Coronary artery (tissue), 2 donors: Measurements from ENCODE around the gene SLC44A5.

Source experiments
- DNase-seq: peaks from one replicate; pipeline ENCODE4 v3.0.0-alpha.2; 2017; ENCODE audit warnings: low spot score
- H3K27ac ChIP-seq, 2 donors: fragments of 200-600 bp; sonication (generic); one replicate each; pipeline ENCODE4 v1.5.1; 2016 to 2019
- H3K4me3 ChIP-seq: fragments of 200-600 bp; sonication (generic); 2 replicates; pipeline ENCODE4 v1.5.1; 2016; ENCODE audit warnings: mild to moderate bottlenecking, moderate library complexity
- TF ChIP-seq, protein P1 (sequence below): fragments of 200-600 bp; sonication (generic); IDR thresholded peaks from one replicate; pipeline ENCODE4 v1.5.1; 2019; ENCODE audit warnings: antibody characterized with exemption

The SLC44A5 gene

GRCh38 chr1:75170011-75170410 is 440.9 kb downstream of the SLC44A5 start:
- TF ChIP-seq, protein P1, sequence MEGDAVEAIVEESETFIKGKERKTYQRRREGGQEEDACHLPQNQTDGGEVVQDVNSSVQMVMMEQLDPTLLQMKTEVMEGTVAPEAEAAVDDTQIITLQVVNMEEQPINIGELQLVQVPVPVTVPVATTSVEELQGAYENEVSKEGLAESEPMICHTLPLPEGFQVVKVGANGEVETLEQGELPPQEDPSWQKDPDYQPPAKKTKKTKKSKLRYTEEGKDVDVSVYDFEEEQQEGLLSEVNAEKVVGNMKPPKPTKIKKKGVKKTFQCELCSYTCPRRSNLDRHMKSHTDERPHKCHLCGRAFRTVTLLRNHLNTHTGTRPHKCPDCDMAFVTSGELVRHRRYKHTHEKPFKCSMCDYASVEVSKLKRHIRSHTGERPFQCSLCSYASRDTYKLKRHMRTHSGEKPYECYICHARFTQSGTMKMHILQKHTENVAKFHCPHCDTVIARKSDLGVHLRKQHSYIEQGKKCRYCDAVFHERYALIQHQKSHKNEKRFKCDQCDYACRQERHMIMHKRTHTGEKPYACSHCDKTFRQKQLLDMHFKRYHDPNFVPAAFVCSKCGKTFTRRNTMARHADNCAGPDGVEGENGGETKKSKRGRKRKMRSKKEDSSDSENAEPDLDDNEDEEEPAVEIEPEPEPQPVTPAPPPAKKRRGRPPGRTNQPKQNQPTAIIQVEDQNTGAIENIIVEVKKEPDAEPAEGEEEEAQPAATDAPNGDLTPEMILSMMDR = no peak
- DNase-seq = no peak
- H3K27ac ChIP-seq = no peak overlapping the region

GRCh38 chr1:75166821-75167220 is 444.1 kb downstream of the SLC44A5 start:
- TF ChIP-seq, protein P1 = no peak
- no peak for DNase-seq
- Histone ChIP-seq H3K27ac (no peak overlapping the region), H3K4me3 (no peak overlapping the region)

More at GRCh38 chr1:75170011-75170410, 440.9 kb downstream of the SLC44A5 start:
- no peak overlapping the region for H3K4me3 ChIP-seq

- DNase-seq = no peak
- Histone ChIP-seq H3K4me3 (no peak overlapping the region), H3K27ac (no peak overlapping the region)
- TF ChIP-seq, protein P1 = no peak
Measured at GRCh38 chr1:75165264-75165663, 445.6 kb downstream of the SLC44A5 start.

GRCh38 chr1:75159154-75159553 is 451.8 kb downstream of the SLC44A5 start:
- Histone ChIP-seq H3K4me3 (no peak overlapping the region), H3K27ac (no peak overlapping the region)
- no peak for DNase-seq
- TF ChIP-seq, protein P1 = no peak
